GM15510 (cell line): ENCODE data around the gene CLSTN1.

Experiments used
- POLR2A ChIP-seq: IDR thresholded peaks from 3 replicates; pipeline ENCODE4 v1.6.1; 2011; ENCODE audit warnings: borderline replicate concordance; ENCODE audit not compliant: insufficient read length; ENCODE audit errors: extremely low read depth

CLSTN1 gene

GRCh38 chr1:9726406-9726805 lies 97.4 kb downstream of the CLSTN1 start:
- TF ChIP-seq POLR2A = no peak

- no peak for TF ChIP-seq POLR2A
Observed at GRCh38 chr1:9724706-9725476, 98.9 kb downstream of the CLSTN1 start.

- TF ChIP-seq POLR2A = no peak
Observed at GRCh38 chr1:9723926-9724325, 99.8 kb downstream of the CLSTN1 start.

- no peak for TF ChIP-seq POLR2A
Observed at GRCh38 chr1:9723068-9723805, 100.5 kb downstream of the CLSTN1 start.

- no peak for TF ChIP-seq POLR2A
Observed at GRCh38 chr1:9722378-9722749, 101.4 kb downstream of the CLSTN1 start.

- TF ChIP-seq POLR2A = no peak
Observed at GRCh38 chr1:9721606-9722377, 102.0 kb downstream of the CLSTN1 start.

- no peak for TF ChIP-seq POLR2A
Observed at GRCh38 chr1:9720785-9721605, 102.8 kb downstream of the CLSTN1 start.

GRCh38 chr1:9719978-9720722 lies 103.6 kb downstream of the CLSTN1 start:
- no peak for TF ChIP-seq POLR2A

- TF ChIP-seq POLR2A = no peak
Observed at GRCh38 chr1:9718006-9718680, 105.6 kb downstream of the CLSTN1 start.

GRCh38 chr1:9717193-9718005 lies 106.4 kb downstream of the CLSTN1 start:
- peak; percentile 26 for TF ChIP-seq POLR2A

- no peak for TF ChIP-seq POLR2A
Observed at GRCh38 chr1:9716404-9717192, 107.2 kb downstream of the CLSTN1 start.
